Breast epithelium (tissue), 4 donors: ENCODE measurements around the gene KXD1. TPM values are rescaled to one million over a fixed set of nuclear protein-coding genes. Genes with fewer than 3 reads are reported as not detected.
A peak's percentile ranks its signal among the peaks of the same experiment; 100 is the strongest.

Experiments
- DNase-seq, 2 donors: peaks; one replicate each; pipeline ENCODE4 v3.0.0-alpha.2; 2019; ENCODE audit warnings: low spot score in 2 of 2
- H3K27ac ChIP-seq, 2 donors: fragments of 200-600 bp; sonication (generic) in 1 of 2; one replicate each; pipeline ENCODE4 v1.5.1; 2016 to 2019; ENCODE audit warnings: mild to moderate bottlenecking in 1 of 2
- H3K27me3 ChIP-seq, 2 donors: fragments of 200-600 bp; sonication (generic) in 1 of 2; one replicate each; pipeline versions ENCODE4 v1.5.1 to v1.6.0; 2017 to 2019; ENCODE audit warnings: control low read depth in 1 of 2, mild to moderate bottlenecking in 1 of 2
- H3K36me3 ChIP-seq: fragments of 200-600 bp; one replicate; pipeline ENCODE4 v1.5.1; 2019
- H3K4me1 ChIP-seq, 2 donors: fragments of 200-600 bp; sonication (generic); one replicate each; pipeline ENCODE4 v1.5.1; 2016 to 2019; ENCODE audit warnings: control low read depth in 1 of 2
- H3K4me3 ChIP-seq, 3 donors: fragments of 200-600 bp; sonication (generic); 1 replicate in 2 of 3; 2 replicates in 1 of 3; pipeline ENCODE4 v1.5.1; 2016 to 2019; ENCODE audit warnings: mild to moderate bottlenecking in 3 of 3, moderate library complexity in 2 of 3
- H3K9me3 ChIP-seq, 2 donors: fragments of 200-600 bp; sonication (generic) in 1 of 2; one replicate each; pipeline ENCODE4 v1.5.1; 2016 to 2019; ENCODE audit warnings: control low read depth in 1 of 2
- CTCF ChIP-seq, 3 donors: fragments of 450-650 bp; IDR thresholded peaks; one replicate each; pipeline ENCODE4 v1.5.1; 2016 to 2017; ENCODE audit warnings: antibody characterized with exemption in 3 of 3, mild to moderate bottlenecking in 3 of 3, moderate library complexity in 3 of 3
- POLR2A ChIP-seq: fragments of 450-650 bp; IDR thresholded peaks from one replicate; pipeline ENCODE4 v1.6.1; 2016; ENCODE audit warnings: antibody characterized with exemption, mild to moderate bottlenecking, moderate library complexity
- POLR2AphosphoS5 ChIP-seq, 3 donors: sonication (generic); formaldehyde crosslinking; IDR thresholded peaks; one replicate each; pipeline ENCODE4 v1.6.1; 2017; ENCODE audit warnings: antibody characterized with exemption in 3 of 3
- intact Hi-C: fragments of 100-400 bp; cut with DNase I; formaldehyde crosslinking; loops from one replicate; pipeline ENCODE4 v1.15.1; 2023; ENCODE audit warnings: low total_unique reads
- total RNA-seq, 3 donors: library from RNA; depleted of rRNA; stranded (reverse); fragments of >200 nt; gene quantifications; one replicate each; pipeline ENCODE4 v1.1.0, GENCODE V29; 2016

The KXD1 gene
- total RNA-seq, 3 donors from 2014 or later = 92.6 to 140 (median 139) TPM

DNA sequence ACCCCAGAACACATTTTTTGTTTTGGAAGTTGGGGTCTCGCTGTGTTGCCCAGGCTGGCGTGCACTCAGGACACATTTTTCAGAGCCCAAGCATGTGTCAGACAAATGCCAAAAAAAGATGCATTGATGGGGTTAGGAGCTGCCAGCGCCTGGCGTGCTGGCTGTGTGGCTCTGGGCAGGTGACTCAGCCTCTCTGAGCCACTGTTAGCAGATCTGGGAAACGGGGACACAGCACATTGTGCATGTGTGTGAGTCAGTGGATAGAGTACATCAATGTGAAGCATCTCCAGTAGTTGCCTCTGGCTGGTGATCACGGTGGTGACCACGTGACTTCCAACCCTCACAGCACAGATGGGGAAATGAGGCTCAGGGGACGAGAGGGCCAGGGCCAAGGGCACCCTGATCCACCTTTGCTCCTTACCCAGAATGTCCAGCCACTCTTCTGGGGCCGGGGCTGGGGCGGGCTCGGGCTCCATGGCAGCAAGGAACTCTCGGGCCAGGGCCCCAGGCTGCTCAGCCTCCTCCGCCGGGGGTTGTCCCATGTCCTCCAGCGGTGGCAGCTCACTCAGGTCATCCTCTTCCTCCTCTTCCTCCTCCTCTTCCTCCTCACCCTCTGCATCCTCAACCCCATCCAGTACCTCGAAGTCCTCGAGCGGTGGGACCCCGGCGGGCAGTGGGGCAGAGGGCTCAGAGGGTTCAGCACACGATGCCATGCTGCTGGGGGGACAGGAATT, 16.2 kb upstream of the KXD1 start:
- intact Hi-C loops = no loop called here
- Histone ChIP-seq H3K27ac (peak overlapping the region; percentile 54 to 95), H3K9me3 (no peaks in the 10 kb centered on the region), H3K27me3 (no peaks in the 10 kb centered on the region), H3K4me1 (no peaks in the 10 kb centered on the region), H3K4me3 (peak overlapping the region in 1 of 3 donors; percentile 94), H3K36me3 (peaks cover 5% of the 10 kb centered on the region)
- no peak for TF ChIP-seq CTCF (IDR thresholded peaks at IDR 0.05)
- no peak for TF ChIP-seq POLR2A
- TF ChIP-seq POLR2AphosphoS5 (IDR thresholded peaks at IDR 0.05) = no peak
- DNase-seq = no peak

GRCh38 chr19:18541992-18542940, 15.4 kb upstream of the KXD1 start:
- TF ChIP-seq POLR2A = no peak
- TF ChIP-seq CTCF (IDR thresholded peaks at IDR 0.05) = no peak
- TF ChIP-seq POLR2AphosphoS5 (IDR thresholded peaks at IDR 0.05) = no peak
- peak overlapping the region; percentile 95 to 99 for H3K27ac ChIP-seq
- no peaks in the 10 kb centered on the region for H3K4me1 ChIP-seq
- H3K4me3 ChIP-seq = peak overlapping the region; percentile 76 to 94 (median 89)
- H3K9me3 ChIP-seq = no peaks in the 10 kb centered on the region
- no peak for DNase-seq
- intact Hi-C loops = no loop called here
- peaks cover 5% of the 10 kb centered on the region for H3K36me3 ChIP-seq
- no peaks in the 10 kb centered on the region for H3K27me3 ChIP-seq

- H3K27ac ChIP-seq = peak within 1 kb of the TSS; percentile 95 to 99
- H3K9me3 ChIP-seq = no peaks in the 10 kb centered on the region
- no peaks in the 10 kb centered on the region for H3K27me3 ChIP-seq
- peaks cover 5% of the 10 kb centered on the region for H3K36me3 ChIP-seq
- TF ChIP-seq CTCF (IDR thresholded peaks at IDR 0.05) (no peak), POLR2AphosphoS5 (IDR thresholded peaks at IDR 0.05) (peak in 1 of 3 donors; percentile 50), POLR2A (no peak)
- DNase-seq = peak; percentile 92 to 93
- H3K4me1 ChIP-seq = no peaks in the 10 kb centered on the region
- peak within 1 kb of the TSS; percentile 76 to 94 (median 89) for H3K4me3 ChIP-seq
- intact Hi-C loops = no loop called here
Measured at GRCh38 chr19:18542941-18543813, 14.5 kb upstream of the KXD1 start, which contains the start of gene FKBP8. Gene FKBP8, minus strand, starts transcription at chr19:18543573. Its CDS starts 1,603 bp downstream, at chr19:18541970.

- peak in 1 of 2 donors; percentile 37 for DNase-seq
- no peaks in the 10 kb centered on the region for H3K27me3 ChIP-seq
- peaks cover 5% of the 10 kb centered on the region for H3K36me3 ChIP-seq
- intact Hi-C loops = no loop called here
- TF ChIP-seq POLR2AphosphoS5 (IDR thresholded peaks at IDR 0.05) (no peak), POLR2A (no peak), CTCF (IDR thresholded peaks at IDR 0.05) (no peak)
- no peaks in the 10 kb centered on the region for H3K9me3 ChIP-seq
- H3K4me1 ChIP-seq = no peaks in the 10 kb centered on the region
- peak overlapping the region; percentile 76 to 94 (median 89) for H3K4me3 ChIP-seq
- peak overlapping the region; percentile 95 to 99 for H3K27ac ChIP-seq
Measured at GRCh38 chr19:18543814-18544475, 13.7 kb upstream of the KXD1 start.
